PFSK-1 (cell line): ENCODE data around the gene GPC3.

Source experiments
- FOXP2 ChIP-seq: optimal IDR thresholded peaks from 2 replicates; pipeline ENCODE3; 2011; ENCODE audit warnings: borderline replicate concordance, control low read depth, inconsistent platforms; ENCODE audit not compliant: insufficient read depth; ENCODE audit errors: extremely low read length, extremely low read depth
- POLR2AphosphoS5 ChIP-seq: IDR thresholded peaks from 2 replicates; pipeline ENCODE4 v1.6.1; 2012; ENCODE audit warnings: low read depth, mild to moderate bottlenecking, control low read depth, low read length, moderate library complexity
- SIN3A ChIP-seq: IDR thresholded peaks from 2 replicates; pipeline ENCODE4 v1.6.1; 2012; ENCODE audit warnings: mild to moderate bottlenecking, low read length, moderate library complexity, borderline replicate concordance; ENCODE audit not compliant: insufficient read depth
- TAF1 ChIP-seq: IDR thresholded peaks from 2 replicates; pipeline ENCODE4 v1.6.1; 2012; ENCODE audit warnings: low read length, control low read depth, borderline replicate concordance; ENCODE audit not compliant: insufficient read depth
- TF ChIP-seq, protein P1 (sequence below), 2 experiments: IDR thresholded peaks; 2 replicates each; pipeline versions ENCODE4 v1.6.1 to v1.8.0; 2011 to 2012; ENCODE audit warnings: low read depth in 2 of 2, low read length in 2 of 2, control low read depth in 1 of 2, inconsistent platforms in 1 of 2, mild to moderate bottlenecking in 1 of 2, moderate library complexity in 1 of 2; ENCODE audit not compliant: insufficient read depth in 1 of 2

GPC3 gene

DNA sequence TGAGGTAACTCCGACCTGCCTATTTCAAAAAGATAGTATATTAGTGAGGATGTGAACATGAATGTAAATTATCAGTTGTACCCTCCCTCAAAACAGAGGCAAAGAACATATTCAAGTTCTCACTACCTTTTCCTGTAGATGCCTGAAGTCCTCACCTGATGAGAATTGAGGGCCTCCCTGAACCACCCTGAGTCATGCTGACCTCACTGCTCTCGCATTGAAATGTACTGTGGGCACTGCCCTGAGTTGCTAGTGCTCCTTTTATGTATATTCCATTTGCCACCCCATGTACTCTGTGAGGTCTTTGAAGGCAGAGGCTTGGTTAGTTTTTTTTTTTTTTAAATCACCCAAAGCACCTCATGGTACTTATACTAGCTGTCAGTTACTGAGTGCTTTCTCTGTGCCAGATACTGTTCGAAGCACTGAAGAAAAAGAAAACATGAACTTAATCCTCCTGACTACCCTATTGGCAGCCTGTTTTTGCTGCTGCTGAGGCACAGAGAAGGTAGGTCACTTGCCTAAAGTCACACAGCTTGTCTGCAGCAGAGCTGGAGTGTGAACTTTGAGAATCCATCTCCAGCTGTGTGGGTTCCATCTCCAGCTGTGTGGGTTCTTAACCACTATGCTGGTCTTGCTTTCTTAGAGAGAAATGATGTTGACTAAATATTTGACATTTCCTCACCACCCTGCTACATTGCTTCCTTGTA, 317.0 kb downstream of the GPC3 start:
- no peak for TF ChIP-seq POLR2AphosphoS5
- no peak for TF ChIP-seq SIN3A

DNA sequence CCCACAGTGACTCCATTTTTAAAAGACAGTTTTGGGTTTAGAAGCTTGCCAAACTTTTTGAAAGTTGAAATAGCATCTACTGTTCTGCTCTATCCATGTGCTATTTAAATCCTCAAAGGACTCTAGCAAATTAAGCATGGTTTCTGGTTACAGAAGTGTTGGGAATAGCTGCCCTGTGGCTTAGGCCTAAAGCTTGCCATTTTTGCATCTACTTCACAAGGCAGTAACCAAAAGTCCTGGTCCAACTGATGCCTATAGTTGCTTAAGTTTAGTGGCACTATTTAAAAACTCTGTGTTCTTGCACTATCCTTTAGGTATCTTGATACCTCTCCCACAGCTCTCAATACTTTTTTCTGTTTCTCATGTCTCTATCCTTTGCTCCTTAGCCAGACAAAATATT, 319.1 kb downstream of the GPC3 start:
- TF ChIP-seq TAF1, result no peak
- no peak for TF ChIP-seq POLR2AphosphoS5
- no peak for TF ChIP-seq FOXP2
- no peak for TF ChIP-seq SIN3A
- TF ChIP-seq, protein P1, sequence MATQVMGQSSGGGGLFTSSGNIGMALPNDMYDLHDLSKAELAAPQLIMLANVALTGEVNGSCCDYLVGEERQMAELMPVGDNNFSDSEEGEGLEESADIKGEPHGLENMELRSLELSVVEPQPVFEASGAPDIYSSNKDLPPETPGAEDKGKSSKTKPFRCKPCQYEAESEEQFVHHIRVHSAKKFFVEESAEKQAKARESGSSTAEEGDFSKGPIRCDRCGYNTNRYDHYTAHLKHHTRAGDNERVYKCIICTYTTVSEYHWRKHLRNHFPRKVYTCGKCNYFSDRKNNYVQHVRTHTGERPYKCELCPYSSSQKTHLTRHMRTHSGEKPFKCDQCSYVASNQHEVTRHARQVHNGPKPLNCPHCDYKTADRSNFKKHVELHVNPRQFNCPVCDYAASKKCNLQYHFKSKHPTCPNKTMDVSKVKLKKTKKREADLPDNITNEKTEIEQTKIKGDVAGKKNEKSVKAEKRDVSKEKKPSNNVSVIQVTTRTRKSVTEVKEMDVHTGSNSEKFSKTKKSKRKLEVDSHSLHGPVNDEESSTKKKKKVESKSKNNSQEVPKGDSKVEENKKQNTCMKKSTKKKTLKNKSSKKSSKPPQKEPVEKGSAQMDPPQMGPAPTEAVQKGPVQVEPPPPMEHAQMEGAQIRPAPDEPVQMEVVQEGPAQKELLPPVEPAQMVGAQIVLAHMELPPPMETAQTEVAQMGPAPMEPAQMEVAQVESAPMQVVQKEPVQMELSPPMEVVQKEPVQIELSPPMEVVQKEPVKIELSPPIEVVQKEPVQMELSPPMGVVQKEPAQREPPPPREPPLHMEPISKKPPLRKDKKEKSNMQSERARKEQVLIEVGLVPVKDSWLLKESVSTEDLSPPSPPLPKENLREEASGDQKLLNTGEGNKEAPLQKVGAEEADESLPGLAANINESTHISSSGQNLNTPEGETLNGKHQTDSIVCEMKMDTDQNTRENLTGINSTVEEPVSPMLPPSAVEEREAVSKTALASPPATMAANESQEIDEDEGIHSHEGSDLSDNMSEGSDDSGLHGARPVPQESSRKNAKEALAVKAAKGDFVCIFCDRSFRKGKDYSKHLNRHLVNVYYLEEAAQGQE (IDR thresholded peaks at IDR 0.05; ENCODE audit: insufficient read depth in 1 of 2, low read depth in 2 of 2, low read length in 2 of 2), result no peak

DNA sequence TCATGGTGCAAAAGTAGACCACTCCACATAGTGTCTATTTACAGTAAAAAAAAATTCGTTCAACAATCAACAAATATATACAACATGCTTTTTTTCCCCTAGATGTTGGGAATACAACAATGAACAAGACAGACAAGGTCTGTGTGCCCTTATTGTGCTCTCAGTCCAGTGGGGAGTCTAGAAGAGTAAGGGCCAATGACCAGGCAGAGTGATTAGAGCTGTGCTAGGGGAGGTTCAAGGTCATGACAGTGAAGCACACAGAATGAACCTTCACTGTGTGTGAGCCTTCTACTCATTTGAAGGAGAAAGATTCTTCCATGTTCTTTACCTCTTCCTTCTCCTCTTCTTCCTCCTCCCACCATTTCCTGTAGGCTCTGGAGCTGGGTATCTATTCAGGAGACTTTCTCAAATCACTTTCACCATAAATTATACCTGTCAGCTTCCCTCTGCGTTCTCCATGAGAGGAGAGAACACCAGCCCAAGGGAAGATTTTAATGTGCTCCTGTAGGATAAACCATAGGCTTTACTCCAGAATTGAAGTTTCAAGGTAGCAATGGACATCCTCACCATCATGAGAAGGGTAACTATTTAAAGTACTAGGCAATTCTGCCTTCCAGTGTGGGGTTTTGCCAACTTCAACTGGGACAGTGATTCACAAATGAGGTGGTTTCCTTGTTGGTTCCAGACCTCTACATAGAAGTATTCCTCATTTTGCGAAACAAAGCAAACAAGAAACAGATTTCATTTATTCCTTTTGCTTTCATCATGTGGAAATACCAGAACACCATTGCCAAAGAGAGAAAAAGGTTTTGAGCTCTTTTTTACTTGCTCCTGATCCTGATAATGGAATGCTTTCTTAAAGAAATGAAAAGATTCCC, 323.2 kb downstream of the GPC3 start:
- TF ChIP-seq, protein P1 (IDR thresholded peaks at IDR 0.05; ENCODE audit: insufficient read depth in 1 of 2, low read depth in 2 of 2, low read length in 2 of 2), result no peak
- no peak for TF ChIP-seq FOXP2
- TF ChIP-seq TAF1, result no peak
- no peak for TF ChIP-seq POLR2AphosphoS5
- no peak for TF ChIP-seq SIN3A

DNA sequence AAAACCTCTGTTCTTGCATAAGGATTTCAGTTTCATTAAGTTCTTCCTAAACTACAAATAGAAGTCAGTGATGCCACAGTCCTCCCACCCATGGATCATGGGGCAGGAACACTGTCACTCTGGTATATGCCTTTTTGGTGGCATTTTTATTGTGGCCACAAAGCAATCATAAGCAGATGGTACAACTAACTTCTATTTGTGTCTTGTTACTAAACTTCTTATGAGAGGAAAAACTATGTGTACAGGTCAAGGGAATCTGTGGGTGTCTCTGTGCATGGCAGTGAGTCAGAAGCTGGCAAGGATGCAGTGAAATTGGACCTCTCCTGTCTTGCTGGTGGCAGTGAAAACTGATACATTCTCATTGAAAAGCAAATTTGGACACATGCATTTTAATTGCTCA, 325.1 kb downstream of the GPC3 start:
- TF ChIP-seq TAF1, result no peak
- TF ChIP-seq POLR2AphosphoS5, result no peak
- TF ChIP-seq FOXP2, result no peak
- TF ChIP-seq, protein P1 (IDR thresholded peaks at IDR 0.05; ENCODE audit: insufficient read depth in 1 of 2, low read depth in 2 of 2, low read length in 2 of 2), result no peak
- TF ChIP-seq SIN3A, result no peak

DNA sequence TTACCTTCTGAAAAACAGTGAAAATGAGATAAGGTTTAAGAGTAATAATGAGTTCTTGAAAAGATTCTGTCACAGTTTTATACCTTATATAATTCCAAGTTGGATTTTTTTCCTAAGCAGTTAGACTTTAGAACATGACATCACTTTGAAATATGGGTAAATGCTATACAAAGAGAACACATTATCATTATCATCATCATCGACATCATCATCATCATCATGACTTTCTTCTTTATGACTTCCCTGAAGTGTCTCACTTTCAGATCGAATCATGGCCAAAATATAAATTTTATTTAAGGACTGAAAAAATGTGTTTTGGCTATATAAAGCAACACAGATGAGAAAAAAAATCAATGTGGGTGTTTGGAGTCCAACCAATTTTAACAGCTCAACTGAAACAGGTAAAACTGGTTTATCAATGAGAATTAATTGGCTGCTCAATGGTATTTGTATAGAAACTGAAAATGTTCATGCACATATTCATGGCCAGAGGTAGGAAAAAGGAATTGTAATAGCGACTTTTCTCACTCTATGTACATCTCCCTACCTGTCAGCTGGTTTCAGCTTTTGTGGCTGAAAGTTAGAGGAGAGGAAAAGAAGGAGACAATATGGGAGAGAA, 327.0 kb downstream of the GPC3 start:
- TF ChIP-seq, protein P1 (IDR thresholded peaks at IDR 0.05; ENCODE audit: insufficient read depth in 1 of 2, low read depth in 2 of 2, low read length in 2 of 2), result no peak
- TF ChIP-seq POLR2AphosphoS5, result no peak
- TF ChIP-seq FOXP2, result no peak
- no peak for TF ChIP-seq TAF1
- TF ChIP-seq SIN3A, result no peak
